ENCODE results near the gene PTPRG.

The PTPRG gene

DNA sequence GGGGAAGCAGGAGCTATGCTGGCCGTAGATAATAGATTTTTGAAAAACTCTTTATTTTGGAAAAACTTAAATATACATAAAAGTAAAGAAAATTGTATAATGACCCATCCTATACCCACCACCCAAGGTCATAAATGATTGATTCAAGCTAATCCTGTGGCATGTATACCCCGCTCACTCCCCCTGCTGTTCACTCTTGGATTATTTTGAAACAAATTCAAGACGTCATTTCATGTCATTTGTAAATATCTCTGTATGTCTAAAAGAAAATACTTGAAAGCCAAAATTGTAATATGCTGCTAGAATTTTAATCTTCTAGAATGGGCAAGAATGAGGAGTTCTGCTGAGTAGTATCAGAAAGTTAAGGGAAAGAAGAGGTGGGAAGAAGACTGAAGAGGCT is 570.2 kb downstream of the PTPRG start:
- no peak for DNase-seq

DNA sequence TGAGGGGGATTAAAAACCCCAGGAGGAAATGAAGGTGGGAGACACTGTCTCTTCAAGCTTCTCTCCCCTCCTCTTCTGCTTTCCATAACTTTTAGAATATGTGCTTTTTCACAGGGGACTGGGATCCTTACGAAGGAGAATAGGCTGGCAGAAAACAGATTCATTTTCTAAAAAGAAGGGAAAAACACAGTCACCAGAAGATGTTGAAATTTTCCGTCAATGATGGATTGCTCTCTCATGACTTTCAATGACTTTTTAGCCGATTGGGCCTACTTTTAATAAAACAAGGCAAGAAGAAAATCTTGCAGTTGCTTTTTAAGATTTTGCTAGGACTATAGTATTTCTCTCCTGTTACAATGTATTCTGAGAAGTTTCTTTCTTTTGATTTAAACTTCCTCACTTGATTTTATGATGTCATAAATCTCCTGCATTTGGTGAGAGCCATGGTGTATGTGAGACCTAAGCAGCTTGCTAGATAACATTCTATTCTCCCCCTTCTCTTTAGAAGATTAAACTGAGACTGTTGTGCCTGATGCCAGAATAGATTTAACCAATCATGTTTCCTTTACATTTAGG is 570.7 kb downstream of the PTPRG start:
- DNase-seq: no peak

GRCh38 chr3:62133015-62133414 is 571.6 kb downstream of the PTPRG start:
- DNase-seq: no peak

GRCh38 chr3:62134061-62134496 is 572.7 kb downstream of the PTPRG start:
- peak; percentile 52 for DNase-seq

DNA sequence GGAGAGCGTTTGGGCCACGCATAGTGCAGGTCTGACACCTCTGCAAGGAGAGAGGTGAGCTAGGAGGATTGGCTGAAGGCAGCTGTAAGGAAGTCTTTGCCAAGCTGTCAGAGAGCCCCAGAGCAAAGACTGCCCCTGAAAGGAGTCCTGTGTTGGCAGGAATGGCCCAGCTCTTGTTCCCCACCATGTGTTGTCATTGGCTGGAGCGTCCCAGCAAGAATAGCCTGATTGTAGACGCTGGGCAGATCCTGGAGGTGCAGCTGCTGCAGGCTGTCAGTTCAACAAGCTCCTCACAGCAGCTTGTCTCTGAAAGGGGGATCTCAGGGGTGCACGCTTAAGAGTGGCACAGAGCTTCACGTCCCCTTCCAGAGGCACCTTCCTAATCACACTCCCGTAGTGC is 574.4 kb downstream of the PTPRG start:
- no peak for DNase-seq

GRCh38 chr3:62139957-62140356 is 578.6 kb downstream of the PTPRG start:
- DNase-seq: peak; percentile 37

- DNase-seq: no peak
Measured at GRCh38 chr3:62142331-62143085, 581.1 kb downstream of the PTPRG start.

DNA sequence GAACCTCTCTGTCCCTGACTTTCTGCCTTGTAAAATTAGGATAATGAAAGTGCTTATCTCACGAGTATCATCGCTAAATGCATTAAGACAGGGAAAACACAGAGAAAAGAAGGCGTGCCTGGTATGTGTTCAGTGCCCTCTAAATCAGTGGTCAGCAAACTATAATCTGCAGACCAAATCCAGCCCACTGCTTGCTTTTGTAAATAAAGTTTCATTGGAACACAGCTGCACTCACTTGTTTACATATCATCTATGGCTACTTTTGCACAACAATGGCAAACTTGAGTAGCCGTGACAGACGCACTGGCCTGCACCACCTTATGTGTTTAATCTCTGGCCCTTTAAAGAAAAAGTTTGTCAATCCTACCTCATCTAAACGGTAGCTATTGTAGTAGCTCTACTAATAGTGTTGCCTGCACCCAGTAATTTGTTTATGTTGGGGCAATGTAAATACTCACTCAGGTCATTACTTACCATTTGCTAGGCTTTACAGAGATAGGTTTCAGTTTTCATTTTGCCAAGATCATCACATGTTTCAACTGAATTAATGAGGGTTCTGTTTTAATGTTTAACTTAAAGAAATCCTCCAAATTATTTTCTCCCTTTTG is 582.6 kb downstream of the PTPRG start:
- no peak for DNase-seq

DNA sequence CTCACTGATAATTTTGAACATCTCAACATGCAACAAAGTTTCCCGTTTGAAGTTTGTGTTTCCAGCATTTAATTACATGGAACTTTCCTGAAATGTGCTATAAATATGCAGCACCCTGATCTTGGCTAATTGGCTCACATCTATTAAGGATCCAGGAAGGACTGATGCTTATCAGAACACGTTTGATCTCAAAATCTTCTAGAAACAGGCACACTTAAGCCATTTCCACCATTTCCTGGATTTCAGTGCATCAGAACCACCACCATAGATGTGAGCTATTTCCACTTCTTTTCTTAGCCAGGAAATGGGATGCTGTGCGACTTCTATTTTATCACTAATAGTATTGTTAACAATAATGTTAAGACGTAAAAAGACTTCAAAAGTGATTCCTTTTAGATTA is 583.1 kb downstream of the PTPRG start:
- DNase-seq: peak; percentile 4

DNA sequence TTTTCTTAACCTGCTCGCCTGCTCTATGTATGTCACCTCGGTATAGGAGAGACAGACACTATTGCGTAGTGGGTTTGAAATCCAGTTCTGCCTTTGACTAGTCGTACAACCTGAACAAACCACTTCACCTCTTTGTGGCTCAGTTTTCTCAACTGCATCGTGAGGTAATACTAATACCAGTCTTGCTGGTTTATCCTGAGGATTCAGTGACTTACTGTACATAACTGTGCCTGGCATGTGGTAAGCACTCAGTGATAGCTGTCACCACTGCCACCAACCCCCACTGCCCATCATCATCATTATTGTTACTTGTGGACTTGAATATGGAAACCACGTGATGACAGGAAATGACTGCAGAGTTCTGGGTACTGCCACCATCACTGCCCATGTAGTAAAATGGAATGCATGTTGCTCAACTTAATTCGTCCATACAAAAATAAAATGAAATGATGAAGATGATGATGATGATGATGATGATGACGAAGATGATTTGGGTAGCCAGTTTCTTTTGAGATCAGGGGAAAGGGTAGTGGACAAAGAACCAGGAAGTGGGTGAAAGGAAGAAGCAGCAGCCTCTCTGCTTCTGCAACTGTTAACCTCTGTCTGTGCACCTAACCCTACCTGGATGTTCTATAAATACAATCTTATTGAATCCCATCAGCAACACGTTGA is 583.9 kb downstream of the PTPRG start:
- no peak for DNase-seq

GRCh38 chr3:62149539-62149938 is 588.2 kb downstream of the PTPRG start:
- DNase-seq: no peak

- no peak for DNase-seq
Measured at GRCh38 chr3:62149962-62150361, 588.6 kb downstream of the PTPRG start.

DNA sequence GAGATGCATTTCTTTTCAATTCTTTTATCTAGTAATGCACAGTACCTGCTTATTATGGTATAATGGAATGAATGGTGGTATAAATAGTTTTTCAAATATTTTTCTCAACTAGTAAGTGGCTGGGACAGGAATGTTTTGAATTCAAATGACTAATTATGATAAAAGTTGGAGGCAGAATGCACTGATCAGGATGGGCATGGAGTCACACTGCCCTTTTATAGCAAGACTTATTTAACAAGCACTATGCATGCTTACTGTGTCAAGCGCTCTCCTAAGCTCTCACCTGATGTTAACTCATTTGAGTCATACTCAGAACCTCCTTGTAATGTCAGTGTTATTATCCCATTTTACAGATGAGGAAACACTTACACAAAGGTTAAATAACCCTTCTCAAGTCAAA is 590.2 kb downstream of the PTPRG start:
- no peak for DNase-seq

DNA sequence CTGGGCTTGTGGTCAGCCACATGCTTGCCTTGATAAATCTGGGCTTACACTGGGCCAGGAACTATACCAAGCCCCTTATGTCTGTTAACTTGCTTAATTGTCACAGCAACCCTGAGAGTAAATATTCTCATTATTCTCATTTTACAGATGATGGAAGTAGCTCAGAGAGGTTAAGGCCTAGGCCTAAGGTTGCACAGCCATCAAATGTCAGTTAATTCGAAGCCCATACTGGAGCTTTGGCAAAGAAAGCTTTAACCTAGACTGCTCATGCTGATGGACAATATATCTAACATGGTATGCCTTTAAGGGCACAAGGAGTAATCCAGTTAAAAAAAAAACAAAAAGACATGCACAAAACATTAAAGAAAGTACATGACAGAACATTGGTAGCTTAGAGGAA is 591.9 kb downstream of the PTPRG start:
- no peak for DNase-seq

DNA sequence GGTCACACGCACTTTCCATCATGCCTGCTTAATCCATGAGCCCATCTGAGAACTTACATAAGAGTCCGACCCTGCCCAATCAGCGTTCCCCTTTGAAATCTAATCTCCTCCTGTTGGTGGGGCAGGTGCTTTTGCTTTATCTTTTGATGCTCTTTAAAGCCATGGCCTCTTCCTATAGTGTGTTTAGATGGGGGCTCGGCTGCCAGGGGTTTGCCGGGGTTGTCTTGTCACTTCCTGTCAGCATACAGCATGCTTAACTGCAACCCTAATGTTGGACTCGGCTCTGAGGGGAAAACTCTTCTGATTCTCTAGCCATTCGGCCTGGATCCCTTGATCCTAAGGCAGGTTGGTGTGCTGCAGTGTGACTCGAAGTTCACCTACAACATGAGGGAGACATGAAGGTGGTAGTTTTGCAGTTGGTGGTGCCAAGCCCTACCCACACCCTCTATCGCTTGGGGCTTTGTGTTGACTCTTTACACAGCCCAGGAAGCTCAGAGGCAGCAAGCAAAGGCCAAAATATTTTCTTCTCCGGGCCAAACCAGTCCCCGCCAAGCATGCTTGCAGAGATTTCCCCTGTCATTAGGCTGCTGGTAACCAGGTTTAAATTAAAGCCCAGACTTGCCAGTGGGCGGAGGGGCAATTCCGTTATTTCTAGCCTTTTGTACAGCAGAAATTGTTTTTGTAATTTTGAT is 593.2 kb downstream of the PTPRG start:
- no peak for DNase-seq

- no peak for DNase-seq
Measured at GRCh38 chr3:62159056-62159708, 597.8 kb downstream of the PTPRG start.

GRCh38 chr3:62159709-62160092 is 598.3 kb downstream of the PTPRG start:
- no peak for DNase-seq

DNA sequence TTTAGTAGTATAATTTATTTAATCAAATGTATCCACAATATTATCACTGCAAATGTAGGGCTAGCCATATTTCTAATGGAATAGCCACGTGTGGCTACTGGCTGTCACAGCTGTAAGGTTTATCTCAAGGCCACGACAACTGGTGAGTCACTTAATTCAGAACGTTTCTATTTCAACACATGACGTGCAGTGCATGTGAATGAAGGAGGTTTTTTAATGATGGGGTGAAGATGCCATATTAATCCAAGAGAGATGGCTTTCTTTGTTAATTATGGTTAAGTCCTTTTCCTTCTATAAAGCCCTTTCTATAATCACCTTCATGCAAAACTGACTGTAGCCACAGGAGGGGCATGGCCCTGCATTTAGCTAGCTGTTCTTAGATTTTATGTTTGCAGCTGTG is 600.0 kb downstream of the PTPRG start:
- no peak for DNase-seq

GRCh38 chr3:62164196-62164595 is 602.8 kb downstream of the PTPRG start:
- DNase-seq: no peak

GRCh38 chr3:62164746-62165145 is 603.4 kb downstream of the PTPRG start:
- no peak for DNase-seq

DNA sequence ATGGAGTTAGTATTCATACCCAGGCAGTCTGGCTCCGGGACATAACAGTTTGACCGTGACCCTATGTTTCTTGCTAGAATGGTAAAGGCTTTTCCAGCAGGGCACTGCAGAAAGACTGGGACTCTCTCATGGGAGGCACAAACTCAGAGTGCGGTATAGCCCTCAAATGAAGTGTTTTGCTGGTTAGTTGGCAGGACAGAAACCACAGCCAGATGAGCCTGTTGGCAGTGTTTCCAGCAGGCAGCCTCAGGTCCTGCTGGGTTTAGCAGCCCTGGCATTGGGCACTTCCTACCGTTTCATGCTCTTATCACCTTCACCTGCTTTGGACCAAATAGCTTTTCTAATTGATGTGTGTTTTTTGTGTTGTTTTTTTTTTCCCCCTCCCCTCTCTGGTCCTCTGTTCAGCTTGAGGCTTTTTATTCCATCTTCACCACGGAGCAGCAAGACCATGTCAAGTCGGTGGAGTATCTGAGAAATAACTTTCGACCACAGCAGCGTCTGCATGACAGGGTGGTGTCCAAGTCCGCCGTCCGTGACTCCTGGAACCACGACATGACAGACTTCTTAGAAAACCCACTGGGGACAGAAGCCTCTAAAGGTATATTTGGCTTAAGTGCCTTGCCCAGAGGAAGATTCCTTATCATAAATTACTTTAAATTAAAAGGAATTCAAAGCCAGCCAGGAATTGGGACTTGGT is 606.3 kb downstream of the PTPRG start:
- no peak for DNase-seq

- no peak for DNase-seq
Measured at GRCh38 chr3:62168356-62168755, 607.0 kb downstream of the PTPRG start.

All from GF-D8 (cell line).